GM23338 (cell line): ENCODE data around the gene PROX1. TPM values are rescaled to one million over a fixed set of nuclear protein-coding genes. Genes with fewer than 3 reads are reported as not detected.
A peak's percentile ranks its signal among the peaks of the same experiment; 100 is the strongest.

Experiments
- ATAC-seq: fragments of 200-7000 bp; cut with Tn5 transposase; 3 replicates; pipeline ENCODE4 v1.9.1; 2020
- DNase-seq: peaks from one replicate; pipeline ENCODE4 v3.0.0-alpha.2; 2015; ENCODE audit warnings: low spot score
- H2AFZ ChIP-seq: fragments of 200-600 bp; sonication (generic); 2 replicates; pipeline ENCODE4 v1.8.0; 2016; ENCODE audit warnings: antibody characterized with exemption, mild to moderate bottlenecking, moderate library complexity
- H3F3A ChIP-seq: fragments of 200-600 bp; sonication (generic); replicated peaks from 2 replicates; pipeline ENCODE4 v1.8.0; 2017; ENCODE audit warnings: antibody characterized with exemption, mixed run types, low read depth
- H3K27ac ChIP-seq: fragments of 200-600 bp; sonication (generic); 2 replicates; pipeline ENCODE4 v1.6.1; 2016; ENCODE audit warnings: low read depth
- H3K27me3 ChIP-seq: fragments of 200-600 bp; sonication (generic); 2 replicates; pipeline ENCODE4 v1.8.0; 2016; ENCODE audit warnings: mild to moderate bottlenecking, mixed run types, moderate library complexity; ENCODE audit not compliant: insufficient read depth
- H3K36me3 ChIP-seq: fragments of 200-600 bp; sonication (generic); 2 replicates; pipeline ENCODE4 v1.8.0; 2016; ENCODE audit warnings: mild to moderate bottlenecking; ENCODE audit not compliant: insufficient read depth
- H3K4me1 ChIP-seq: fragments of 200-600 bp; sonication (generic); 2 replicates; pipeline ENCODE4 v1.8.0; 2016; ENCODE audit warnings: mild to moderate bottlenecking, moderate library complexity; ENCODE audit not compliant: insufficient read depth
- H3K4me2 ChIP-seq: fragments of 200-600 bp; sonication (generic); 2 replicates; pipeline ENCODE4 v1.7.1; 2017; ENCODE audit warnings: mixed run types
- H3K4me3 ChIP-seq: fragments of 200-600 bp; sonication (generic); 2 replicates; pipeline ENCODE4 v1.6.1; 2016; ENCODE audit warnings: mixed run types
- H3K79me2 ChIP-seq: fragments of 200-600 bp; sonication (generic); replicated peaks from 2 replicates; pipeline ENCODE4 v1.8.0; 2017; ENCODE audit warnings: mild to moderate bottlenecking; ENCODE audit not compliant: insufficient read depth
- H3K9me2 ChIP-seq: fragments of 200-600 bp; sonication (generic); 2 replicates; pipeline ENCODE4 v1.8.0; 2017; ENCODE audit not compliant: insufficient read depth
- H4K20me1 ChIP-seq: fragments of 200-600 bp; sonication (generic); replicated peaks from 2 replicates; pipeline ENCODE4 v1.8.0; 2017; ENCODE audit warnings: mild to moderate bottlenecking; ENCODE audit not compliant: insufficient read depth
- H3K27ac Mint-ChIP-seq: 2 replicates; pipeline ENCODE4 v1.8.0; 2020; ENCODE audit warnings: inconsistent platforms, mild to moderate bottlenecking, moderate library complexity, mixed read lengths
- H3K27me3 Mint-ChIP-seq: 3 replicates; pipeline ENCODE4 v1.8.0; 2022; ENCODE audit warnings: low read depth, mild to moderate bottlenecking, moderate library complexity, mixed read lengths, inconsistent platforms; ENCODE audit not compliant: insufficient read depth, poor library complexity
- H3K36me3 Mint-ChIP-seq: 3 replicates; pipeline ENCODE4 v1.8.0; 2021; ENCODE audit warnings: low read depth, mild to moderate bottlenecking, inconsistent platforms, moderate library complexity, mixed read lengths
- H3K4me1 Mint-ChIP-seq: 3 replicates; pipeline ENCODE4 v1.8.0; 2020; ENCODE audit warnings: mild to moderate bottlenecking, inconsistent platforms, mixed read lengths
- H3K4me3 Mint-ChIP-seq: 3 replicates; pipeline ENCODE4 v1.8.0; 2021; ENCODE audit warnings: moderate library complexity, mild to moderate bottlenecking, inconsistent platforms, mixed read lengths
- H3K9me3 Mint-ChIP-seq: 3 replicates; pipeline ENCODE4 v1.8.0; 2020; ENCODE audit warnings: moderate library complexity, mild to moderate bottlenecking, inconsistent platforms, mixed read lengths
- CTCF ChIP-seq, 2 experiments: fragments of 200-600 bp in 1 of 2; sonication (generic) in 1 of 2; conservative IDR thresholded peaks; 2 replicates each; pipeline versions ENCODE4 v1.5.1 to v1.6.1; 2016 to 2017; ENCODE audit warnings: antibody characterized with exemption in 2 of 2, low read depth in 2 of 2, mild to moderate bottlenecking in 2 of 2, moderate library complexity in 1 of 2
- EZH2 ChIP-seq: fragments of 200-600 bp; sonication (generic); IDR thresholded peaks from one replicate; pipeline ENCODE4 v1.8.0; 2017; ENCODE audit warnings: antibody characterized with exemption, mild to moderate bottlenecking, low read depth; ENCODE audit not compliant: unreplicated experiment
- JUNB ChIP-seq: IDR thresholded peaks from one replicate; pipeline ENCODE4 v1.6.1; 2016; ENCODE audit warnings: antibody characterized with exemption; ENCODE audit not compliant: unreplicated experiment
- STAT1 ChIP-seq: IDR thresholded peaks from one replicate; pipeline ENCODE4 v1.6.1; 2016; ENCODE audit warnings: antibody characterized with exemption; ENCODE audit not compliant: unreplicated experiment
- ZNF114 ChIP-seq: fragments of 250-450 bp; sonication (Bioruptor Pico); IDR thresholded peaks from 2 replicates; pipeline ENCODE4 v1.5.0; 2020; ENCODE audit warnings: mild to moderate bottlenecking, moderate library complexity
- ZNF462 ChIP-seq: fragments of 250-450 bp; sonication (Bioruptor Pico); IDR thresholded peaks from 2 replicates; pipeline ENCODE4 v1.5.0; 2020; ENCODE audit warnings: mild to moderate bottlenecking, moderate library complexity
- polyA plus RNA-seq: library from polyadenylated mRNA; unstranded; fragments of >200 nt; fragmentation: Nextera tagmentation; extraction: Ambion mirVana; gene quantifications from 2 replicates; pipeline ENCODE4 v1.2.1, GENCODE V29; 2016
- total RNA-seq: library from RNA; depleted of rRNA; stranded (reverse); fragments of >200 nt; shearing (Covaris generic); gene quantifications from 2 replicates; pipeline ENCODE4 v1.2.3, GENCODE V29; 2014

Gene PROX1
- total and polyA plus RNA-seq, 2 experiments from 2014 or later = 0.49 to 0.66 TPM

- Mint-ChIP-seq H3K27ac (no peak overlapping the region), H3K4me1 (peaks cover 29% of the 10 kb centered on the region), H3K9me3 (no peaks in the 10 kb centered on the region), H3K36me3 (no peaks in the 10 kb centered on the region), H3K27me3 (peaks cover 3% of the 10 kb centered on the region), H3K4me3 (no peak overlapping the region)
- H3K4me1 ChIP-seq = peaks cover 19% of the 10 kb centered on the region
- DNase-seq (no peak), ATAC-seq (no peak)
- no peaks in the 10 kb centered on the region; the same call in 1 of the 2 replicates for H3F3A ChIP-seq
- H3K36me3 ChIP-seq = no peaks in the 10 kb centered on the region
- peak overlapping the region; percentile 88 for H2AFZ ChIP-seq
- H3K4me3 ChIP-seq = no peak overlapping the region
- no peaks in the 10 kb centered on the region for H3K27me3 ChIP-seq
- H3K27ac ChIP-seq = no peak overlapping the region
- no peaks in the 10 kb centered on the region for H3K9me2 ChIP-seq
- H3K79me2 ChIP-seq = no peaks in the 10 kb centered on the region
- H4K20me1 ChIP-seq = no peaks in the 10 kb centered on the region
- H3K4me2 ChIP-seq = no peak overlapping the region
- TF ChIP-seq ZNF462 (CRISPR knock-in tag) (no peak), ZNF114 (no peak), JUNB (no peak), STAT1 (no peak), EZH2 (no peak), CTCF (conservative IDR thresholded peaks at IDR 0.05; ENCODE audit: low read depth in 2 of 2) (no peak)
These were observed 88.4 kb downstream of the PROX1 start for GRCh38 chr1:214075999-214076707.
